ENCODE measurements around the gene DIS3L2.

GRCh38 chr2:232239951-232240681 lies 278.6 kb downstream of the DIS3L2 start:
- TF ChIP-seq, protein P1, sequence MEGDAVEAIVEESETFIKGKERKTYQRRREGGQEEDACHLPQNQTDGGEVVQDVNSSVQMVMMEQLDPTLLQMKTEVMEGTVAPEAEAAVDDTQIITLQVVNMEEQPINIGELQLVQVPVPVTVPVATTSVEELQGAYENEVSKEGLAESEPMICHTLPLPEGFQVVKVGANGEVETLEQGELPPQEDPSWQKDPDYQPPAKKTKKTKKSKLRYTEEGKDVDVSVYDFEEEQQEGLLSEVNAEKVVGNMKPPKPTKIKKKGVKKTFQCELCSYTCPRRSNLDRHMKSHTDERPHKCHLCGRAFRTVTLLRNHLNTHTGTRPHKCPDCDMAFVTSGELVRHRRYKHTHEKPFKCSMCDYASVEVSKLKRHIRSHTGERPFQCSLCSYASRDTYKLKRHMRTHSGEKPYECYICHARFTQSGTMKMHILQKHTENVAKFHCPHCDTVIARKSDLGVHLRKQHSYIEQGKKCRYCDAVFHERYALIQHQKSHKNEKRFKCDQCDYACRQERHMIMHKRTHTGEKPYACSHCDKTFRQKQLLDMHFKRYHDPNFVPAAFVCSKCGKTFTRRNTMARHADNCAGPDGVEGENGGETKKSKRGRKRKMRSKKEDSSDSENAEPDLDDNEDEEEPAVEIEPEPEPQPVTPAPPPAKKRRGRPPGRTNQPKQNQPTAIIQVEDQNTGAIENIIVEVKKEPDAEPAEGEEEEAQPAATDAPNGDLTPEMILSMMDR (conservative IDR thresholded peaks at IDR 0.05; ENCODE audit: low read depth in 2 of 2) = no peak
- TF ChIP-seq POLR2AphosphoS5 (IDR thresholded peaks at IDR 0.05; ENCODE audit: low read depth) (no peak), CREB1 (CRISPR knock-in tag; IDR thresholded peaks at IDR 0.05; ENCODE audit: low read depth) (no peak), REST (IDR thresholded peaks at IDR 0.05; ENCODE audit: unreplicated experiment) (no peak), EZH2phosphoT487 (IDR thresholded peaks at IDR 0.05; ENCODE audit: unreplicated experiment) (no peak), EZH2 (IDR thresholded peaks at IDR 0.05; ENCODE audit: low read depth, unreplicated experiment) (no peak)
